Testis (tissue), 2 donors: ENCODE results near the gene PIM2.

Experiments used
- POLR2A ChIP-seq: fragments of 450-650 bp; IDR thresholded peaks from one replicate; pipeline ENCODE4 v1.6.1; 2017; ENCODE audit warnings: antibody characterized with exemption, mild to moderate bottlenecking, moderate library complexity
- TF ChIP-seq, protein P1 (sequence below), 3 experiments: fragments of 450-650 bp in 2 of 3; fragments of 200-600 bp in 1 of 3; sonication (generic) in 1 of 3; IDR thresholded peaks; one replicate each; pipeline ENCODE4 v1.5.1; 2016 to 2019; ENCODE audit warnings: antibody characterized with exemption in 3 of 3, mild to moderate bottlenecking in 2 of 3, moderate library complexity in 1 of 3

DNA sequence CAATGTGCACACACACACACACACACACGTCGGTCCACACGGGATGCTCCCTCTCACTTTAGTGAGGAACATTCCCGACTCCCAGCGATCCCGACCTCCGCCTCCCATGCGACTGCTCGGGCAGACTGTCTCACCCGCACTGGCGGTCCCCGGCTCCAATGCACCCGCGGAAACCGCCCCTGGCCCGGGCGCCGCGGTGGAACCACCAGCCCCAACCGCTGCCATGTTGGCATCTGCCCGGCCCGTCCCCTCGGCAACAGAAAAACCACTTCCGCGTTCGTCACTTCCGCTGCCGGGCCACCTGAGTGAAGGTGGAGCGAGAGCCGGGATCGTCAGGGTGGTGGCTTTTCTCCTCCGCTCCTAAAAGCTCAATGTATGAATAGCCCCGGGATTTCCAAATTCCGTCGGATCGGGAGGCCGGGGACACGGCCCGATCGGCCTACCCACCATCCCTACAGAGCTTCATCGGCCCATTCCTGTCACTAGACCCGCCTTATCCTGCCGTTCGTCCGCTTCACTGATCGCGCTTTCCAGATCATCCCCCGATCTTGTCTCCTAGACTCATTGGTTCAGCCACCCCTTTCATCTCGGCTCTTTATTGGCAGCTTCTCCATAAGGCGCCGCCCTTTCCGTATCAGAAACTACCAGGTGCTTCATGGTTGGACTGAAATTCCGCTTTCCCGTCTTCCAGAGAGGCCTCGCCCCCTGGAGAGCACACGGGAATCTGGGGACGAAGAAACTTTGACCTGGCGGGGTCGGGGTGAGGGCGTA, 7.2 kb downstream of the PIM2 start, which contains the start of gene SLC35A2:
- TF ChIP-seq, protein P1, sequence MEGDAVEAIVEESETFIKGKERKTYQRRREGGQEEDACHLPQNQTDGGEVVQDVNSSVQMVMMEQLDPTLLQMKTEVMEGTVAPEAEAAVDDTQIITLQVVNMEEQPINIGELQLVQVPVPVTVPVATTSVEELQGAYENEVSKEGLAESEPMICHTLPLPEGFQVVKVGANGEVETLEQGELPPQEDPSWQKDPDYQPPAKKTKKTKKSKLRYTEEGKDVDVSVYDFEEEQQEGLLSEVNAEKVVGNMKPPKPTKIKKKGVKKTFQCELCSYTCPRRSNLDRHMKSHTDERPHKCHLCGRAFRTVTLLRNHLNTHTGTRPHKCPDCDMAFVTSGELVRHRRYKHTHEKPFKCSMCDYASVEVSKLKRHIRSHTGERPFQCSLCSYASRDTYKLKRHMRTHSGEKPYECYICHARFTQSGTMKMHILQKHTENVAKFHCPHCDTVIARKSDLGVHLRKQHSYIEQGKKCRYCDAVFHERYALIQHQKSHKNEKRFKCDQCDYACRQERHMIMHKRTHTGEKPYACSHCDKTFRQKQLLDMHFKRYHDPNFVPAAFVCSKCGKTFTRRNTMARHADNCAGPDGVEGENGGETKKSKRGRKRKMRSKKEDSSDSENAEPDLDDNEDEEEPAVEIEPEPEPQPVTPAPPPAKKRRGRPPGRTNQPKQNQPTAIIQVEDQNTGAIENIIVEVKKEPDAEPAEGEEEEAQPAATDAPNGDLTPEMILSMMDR (IDR thresholded peaks at IDR 0.05), result no peak
- TF ChIP-seq POLR2A, result no peak
